K562 (cell line): ENCODE results near the gene TLE4. TPM values are rescaled to one million over a fixed set of nuclear protein-coding genes. Genes with fewer than 3 reads are reported as not detected.

Experiments
- CHD7 ChIP-seq: fragments of 200-600 bp; sonication (generic); IDR thresholded peaks from one replicate; pipeline ENCODE4 v1.6.1; 2012; ENCODE audit warnings: mild to moderate bottlenecking, low read depth, low read length, inconsistent platforms
- FOXA1 ChIP-seq: fragments of 450-650 bp; IDR thresholded peaks from 2 replicates; pipeline ENCODE4 v1.6.1; 2016; ENCODE audit warnings: mild to moderate bottlenecking, borderline replicate concordance
- ZNF134 ChIP-seq: fragments of 250-450 bp; sonication (Bioruptor Pico); conservative IDR thresholded peaks from 2 replicates; pipeline ENCODE4 v1.4.0; 2020
- polyA plus RNA-seq, 8 experiments: library from polyadenylated mRNA; depleted of rRNA in 4 of 8; stranded (reverse) in 5 of 8; unstranded in 3 of 8; fragments of >200 nt; fragmentation: Nextera tagmentation in 2 of 8; fragmentation: Illumina TruSeq in 1 of 8; extraction: Ambion mirVana in 2 of 8; extraction: Trizol in 1 of 8; gene quantifications; 2 replicates each; pipeline versions ENCODE4 v1.2.1 to v1.2.3, GENCODE V29; 2011 to 2014; ENCODE audit warnings: inconsistent platforms in 1 of 8, missing spikeins in 1 of 8
- total RNA-seq, 7 experiments: library from RNA; depleted of rRNA in 6 of 7; stranded (reverse); fragments of >200 nt in 6 of 7; fragmentation: Illumina TruSeq in 2 of 7; extraction: Trizol in 2 of 7; gene quantifications; 2 replicates each; pipeline versions ENCODE4 v1.2.1 to v1.2.3, GENCODE V29; 2011 to 2021; ENCODE audit warnings: low replicate concordance in 1 of 7
- TF ChIP-seq, protein P1 (sequence below): fragments of 200-800 bp; sonication (Bioruptor generic); IDR thresholded peaks from 2 replicates; pipeline ENCODE4 v1.6.1; 2016; ENCODE audit warnings: missing genetic modification characterization, missing compliant biosample characterization

The TLE4 gene
- total and polyA plus RNA-seq, 9 of the 15 experiments (the other 6 are each of a cell fraction or from before 2014, with no cell fraction given) = 1.1 to 8.8 (median 5.7) TPM

GRCh38 chr9:79603222-79603920 lies 31.6 kb downstream of the TLE4 start (continued):
- TF ChIP-seq CHD7 = no peak
- TF ChIP-seq, protein P1, sequence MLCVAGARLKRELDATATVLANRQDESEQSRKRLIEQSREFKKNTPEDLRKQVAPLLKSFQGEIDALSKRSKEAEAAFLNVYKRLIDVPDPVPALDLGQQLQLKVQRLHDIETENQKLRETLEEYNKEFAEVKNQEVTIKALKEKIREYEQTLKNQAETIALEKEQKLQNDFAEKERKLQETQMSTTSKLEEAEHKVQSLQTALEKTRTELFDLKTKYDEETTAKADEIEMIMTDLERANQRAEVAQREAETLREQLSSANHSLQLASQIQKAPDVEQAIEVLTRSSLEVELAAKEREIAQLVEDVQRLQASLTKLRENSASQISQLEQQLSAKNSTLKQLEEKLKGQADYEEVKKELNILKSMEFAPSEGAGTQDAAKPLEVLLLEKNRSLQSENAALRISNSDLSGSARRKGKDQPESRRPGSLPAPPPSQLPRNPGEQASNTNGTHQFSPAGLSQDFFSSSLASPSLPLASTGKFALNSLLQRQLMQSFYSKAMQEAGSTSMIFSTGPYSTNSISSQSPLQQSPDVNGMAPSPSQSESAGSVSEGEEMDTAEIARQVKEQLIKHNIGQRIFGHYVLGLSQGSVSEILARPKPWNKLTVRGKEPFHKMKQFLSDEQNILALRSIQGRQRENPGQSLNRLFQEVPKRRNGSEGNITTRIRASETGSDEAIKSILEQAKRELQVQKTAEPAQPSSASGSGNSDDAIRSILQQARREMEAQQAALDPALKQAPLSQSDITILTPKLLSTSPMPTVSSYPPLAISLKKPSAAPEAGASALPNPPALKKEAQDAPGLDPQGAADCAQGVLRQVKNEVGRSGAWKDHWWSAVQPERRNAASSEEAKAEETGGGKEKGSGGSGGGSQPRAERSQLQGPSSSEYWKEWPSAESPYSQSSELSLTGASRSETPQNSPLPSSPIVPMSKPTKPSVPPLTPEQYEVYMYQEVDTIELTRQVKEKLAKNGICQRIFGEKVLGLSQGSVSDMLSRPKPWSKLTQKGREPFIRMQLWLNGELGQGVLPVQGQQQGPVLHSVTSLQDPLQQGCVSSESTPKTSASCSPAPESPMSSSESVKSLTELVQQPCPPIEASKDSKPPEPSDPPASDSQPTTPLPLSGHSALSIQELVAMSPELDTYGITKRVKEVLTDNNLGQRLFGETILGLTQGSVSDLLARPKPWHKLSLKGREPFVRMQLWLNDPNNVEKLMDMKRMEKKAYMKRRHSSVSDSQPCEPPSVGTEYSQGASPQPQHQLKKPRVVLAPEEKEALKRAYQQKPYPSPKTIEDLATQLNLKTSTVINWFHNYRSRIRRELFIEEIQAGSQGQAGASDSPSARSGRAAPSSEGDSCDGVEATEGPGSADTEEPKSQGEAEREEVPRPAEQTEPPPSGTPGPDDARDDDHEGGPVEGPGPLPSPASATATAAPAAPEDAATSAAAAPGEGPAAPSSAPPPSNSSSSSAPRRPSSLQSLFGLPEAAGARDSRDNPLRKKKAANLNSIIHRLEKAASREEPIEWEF = no peak
- TF ChIP-seq ZNF134 = no peak
- TF ChIP-seq FOXA1 = no peak
